H1 (cell line): ENCODE data around the gene ARID1B. TPM values are rescaled to one million over a fixed set of nuclear protein-coding genes. Genes with fewer than 3 reads are reported as not detected.

ENCODE experiments used
- CTCF ChIA-PET: fragments of 300-600 bp; sonication (Branson Sonifier 250); formaldehyde crosslinking; loops from one replicate; lab custom pipeline; 2021; ENCODE audit not compliant: partially characterized antibody; lab: Charles Lee
- POLR2A ChIA-PET: fragments of 300-600 bp; sonication (Branson Sonifier 250); formaldehyde crosslinking; loops from one replicate; lab custom pipeline; 2021; ENCODE audit warnings: inconsistent platforms; ENCODE audit not compliant: partially characterized antibody; lab: Charles Lee
- DNase-seq, 2 experiments: peaks; one replicate each; pipeline versions ENCODE4 v3.0.0 to v3.0.0-alpha.2; 2010 to 2022; ENCODE audit warnings: low spot score in 2 of 2, low read depth in 1 of 2, mixed read lengths in 1 of 2
- FAIRE-seq: peaks from 2 replicates; lab custom pipeline; 2011; peaks lifted over from hg19 to GRCh38; lab: Jason Lieb, UNC
- H2AFZ ChIP-seq: 2 replicates; pipeline ENCODE4 v1.8.1; 2012; ENCODE audit warnings: low read length, inconsistent platforms
- H2AK5ac ChIP-seq: 2 replicates; pipeline ENCODE4 v1.6.1; 2013; ENCODE audit warnings: low read depth, low read length
- H2BK120ac ChIP-seq: replicated peaks from 2 replicates; pipeline ENCODE3; 2013; ENCODE audit warnings: low read depth, low read length, inconsistent platforms
- H2BK12ac ChIP-seq: 2 replicates; pipeline ENCODE4 v1.6.1; 2013; ENCODE audit warnings: low read depth, low read length
- H2BK15ac ChIP-seq: 2 replicates; pipeline ENCODE4 v1.6.1; 2013; ENCODE audit warnings: low read length
- H2BK20ac ChIP-seq: 2 replicates; pipeline ENCODE4 v1.6.1; 2013; ENCODE audit warnings: low read length
- H2BK5ac ChIP-seq: 2 replicates; pipeline ENCODE4 v1.6.1; 2013; ENCODE audit warnings: low read depth, low read length
- H3K14ac ChIP-seq: 2 replicates; pipeline ENCODE4 v1.6.1; 2013; ENCODE audit warnings: inconsistent platforms; ENCODE audit not compliant: insufficient read length
- H3K18ac ChIP-seq: 2 replicates; pipeline ENCODE4 v1.6.1; 2013; ENCODE audit warnings: low read length; ENCODE audit errors: extremely low read depth
- H3K23ac ChIP-seq: 2 replicates; pipeline ENCODE4 v1.6.1; 2013; ENCODE audit warnings: inconsistent platforms; ENCODE audit not compliant: insufficient read length
- H3K23me2 ChIP-seq: 2 replicates; pipeline ENCODE4 v1.6.1; 2013; ENCODE audit warnings: low read depth, low read length
- H3K27ac ChIP-seq: 2 replicates; pipeline ENCODE4 v1.6.1; 2011; ENCODE audit warnings: low read depth, low read length, inconsistent platforms
- H3K27me3 ChIP-seq, 4 experiments: replicated peaks in 1 of 4; 1 replicate in 1 of 4; 2 replicates in 3 of 4; pipeline versions ENCODE4 v1.6.1 to v1.8.1; 2011 to 2013; ENCODE audit warnings: low read length in 3 of 4, mild to moderate bottlenecking in 3 of 4, inconsistent platforms in 2 of 4, mixed read lengths in 2 of 4, moderate library complexity in 1 of 4; ENCODE audit not compliant: control insufficient read depth in 3 of 4, insufficient read depth in 3 of 4; ENCODE audit errors: extremely low read depth in 1 of 4
- H3K36me3 ChIP-seq, 4 experiments: 2 replicates each; pipeline versions ENCODE4 v1.6.1 to v1.8.1; 2011 to 2013; ENCODE audit warnings: mild to moderate bottlenecking in 4 of 4, low read length in 3 of 4, moderate library complexity in 2 of 4, control low read depth in 1 of 4, inconsistent platforms in 1 of 4; ENCODE audit not compliant: insufficient read depth in 4 of 4, control insufficient read depth in 2 of 4
- H3K4ac ChIP-seq: replicated peaks from 2 replicates; pipeline ENCODE3; 2013; ENCODE audit warnings: low read length, low read depth, mixed read lengths, inconsistent platforms; ENCODE audit not compliant: insufficient read length
- H3K4me1 ChIP-seq, 4 experiments: replicated peaks in 1 of 4; 1 replicate in 1 of 4; 2 replicates in 3 of 4; pipeline versions ENCODE4 v1.6.1 to v1.8.1; 2011 to 2013; ENCODE audit warnings: low read length in 3 of 4, inconsistent platforms in 2 of 4, mixed read lengths in 1 of 4; ENCODE audit not compliant: insufficient read depth in 4 of 4, control insufficient read depth in 3 of 4
- H3K4me2 ChIP-seq, 2 experiments: 2 replicates each; pipeline versions ENCODE4 v1.6.1 to v1.8.1; 2011 to 2013; ENCODE audit warnings: low read depth in 2 of 2, low read length in 2 of 2, control low read depth in 1 of 2, inconsistent platforms in 1 of 2, mild to moderate bottlenecking in 1 of 2; ENCODE audit not compliant: insufficient read depth in 1 of 2
- H3K4me3 ChIP-seq, 4 experiments: fragments of 200-600, 300-600 bp in 1 of 4; sonication (generic), shearing (Covaris generic), sonication (Bioruptor Twin) in 1 of 4; 2 replicates each; pipeline versions ENCODE4 v1.5.1 to v1.8.1; 2011 to 2016; ENCODE audit warnings: low read length in 4 of 4, low read depth in 3 of 4, control low read depth in 2 of 4, inconsistent platforms in 2 of 4, mild to moderate bottlenecking in 2 of 4, mixed read lengths in 1 of 4, moderate library complexity in 1 of 4; ENCODE audit not compliant: insufficient read depth in 2 of 4; ENCODE audit errors: extremely low read depth in 1 of 4
- H3K56ac ChIP-seq: replicated peaks from 2 replicates; pipeline ENCODE3; 2013; ENCODE audit warnings: low read depth, mild to moderate bottlenecking, mixed read lengths, low read length, inconsistent platforms; ENCODE audit not compliant: insufficient read length
- H3K79me1 ChIP-seq: 2 replicates; pipeline ENCODE4 v1.6.1; 2013; ENCODE audit warnings: low read depth, low read length, control low read depth
- H3K79me2 ChIP-seq, 2 experiments: 2 replicates each; pipeline versions ENCODE4 v1.6.1 to v1.8.1; 2012 to 2013; ENCODE audit warnings: low read length in 2 of 2, mild to moderate bottlenecking in 2 of 2, inconsistent platforms in 1 of 2; ENCODE audit not compliant: insufficient read depth in 2 of 2, control insufficient read depth in 1 of 2
- H3K9ac ChIP-seq, 4 experiments: replicated peaks in 1 of 4; 1 replicate in 1 of 4; 2 replicates in 3 of 4; pipeline versions ENCODE4 v1.6.1 to v1.8.1; 2011 to 2013; ENCODE audit warnings: low read depth in 3 of 4, low read length in 3 of 4, control low read depth in 2 of 4, mild to moderate bottlenecking in 2 of 4, moderate library complexity in 2 of 4, inconsistent platforms in 1 of 4; ENCODE audit errors: extremely low read depth in 1 of 4
- H3K9me3 ChIP-seq, 2 experiments: 2 replicates each; pipeline versions ENCODE4 v1.6.1 to v1.8.1; 2012 to 2013; ENCODE audit warnings: mild to moderate bottlenecking in 2 of 2, moderate library complexity in 2 of 2, control low read depth in 1 of 2, inconsistent platforms in 1 of 2, low read depth in 1 of 2, low read length in 1 of 2, mixed read lengths in 1 of 2; ENCODE audit not compliant: insufficient read depth in 2 of 2
- H4K20me1 ChIP-seq, 2 experiments: replicated peaks in 1 of 2; 2 replicates each; pipeline versions ENCODE3 to v1.8.1; 2011 to 2013; ENCODE audit warnings: inconsistent platforms in 2 of 2, low read length in 2 of 2, mild to moderate bottlenecking in 1 of 2; ENCODE audit not compliant: insufficient read depth in 2 of 2, control insufficient read depth in 1 of 2
- H4K5ac ChIP-seq: 2 replicates; pipeline ENCODE4 v1.6.1; 2013; ENCODE audit warnings: low read length, low read depth, mixed read lengths, inconsistent platforms; ENCODE audit not compliant: insufficient read length
- H4K8ac ChIP-seq: 2 replicates; pipeline ENCODE4 v1.8.0; 2013; ENCODE audit warnings: mild to moderate bottlenecking, moderate library complexity, low read length, inconsistent platforms; ENCODE audit not compliant: insufficient read depth; ENCODE audit errors: extremely low read depth
- H4K91ac ChIP-seq: replicated peaks from 2 replicates; pipeline ENCODE3; 2013; ENCODE audit warnings: low read length, mixed read lengths, inconsistent platforms; ENCODE audit not compliant: insufficient read length
- HDAC6 ChIP-seq: IDR thresholded peaks from one replicate; pipeline ENCODE4 v1.7.1; 2012; ENCODE audit warnings: low read depth, mild to moderate bottlenecking, inconsistent platforms, low read length, moderate library complexity
- POLR2A ChIP-seq, 2 experiments: IDR thresholded peaks; 1 replicate in 1 of 2; 2 replicates in 1 of 2; pipeline ENCODE4 v1.6.1; 2011; ENCODE audit warnings: low read depth in 2 of 2, low read length in 2 of 2, mild to moderate bottlenecking in 2 of 2; ENCODE audit errors: control extremely low read depth in 1 of 2
- TCF12 ChIP-seq: IDR thresholded peaks from 2 replicates; pipeline ENCODE4 v1.6.1; 2011; ENCODE audit warnings: low read depth, mild to moderate bottlenecking, low read length
- WGBS, 2 experiments: shearing (Covaris generic) in 1 of 2; methylation state at CpG; one replicate each; pipeline versions ENCODE4 v1.1.6 to v1.1.7; 2013 to 2015; ENCODE audit warnings: low lambda C conversion rate in 2 of 2, mixed read lengths in 2 of 2, inconsistent platforms in 1 of 2, low coverage in 1 of 2, missing lambda C conversion rate in 1 of 2; ENCODE audit not compliant: insufficient replicate concordance in 2 of 2, insufficient coverage in 1 of 2, insufficient read length in 1 of 2; ENCODE audit errors: extremely low coverage in 1 of 2, missing lambda C conversion rate in 1 of 2; 5-methylcytosine and 5-hydroxymethylcytosine counted together
- polyA plus RNA-seq, 7 experiments: library from polyadenylated mRNA; depleted of rRNA in 3 of 7; stranded (reverse) in 5 of 7; unstranded in 2 of 7; fragments of >200 nt in 5 of 7; fragments of 200-250 nt in 2 of 7; gene quantifications; 1 replicate in 5 of 7; 2 replicates in 1 of 7; 4 replicates in 1 of 7; pipeline versions ENCODE4 v1.2.1 to v1.2.3, GENCODE V29; 2011 to 2013; ENCODE audit warnings: missing spikeins in 2 of 7, mixed read lengths in 2 of 7
- total RNA-seq: library from RNA; stranded (reverse); fragmentation: NEBNext Ultra II Directional; extraction: Animal tissue kit (Norgen Biotek cat#: 25700); gene quantifications from 2 replicates; pipeline ENCODE4 v1.2.1, GENCODE V29; 2021

The ARID1B gene
- total and polyA plus RNA-seq, 2 of the 8 experiments (the other 6 are each of a cell fraction or from before 2014, with no cell fraction given) = 24.3 to 70.3 TPM

DNA sequence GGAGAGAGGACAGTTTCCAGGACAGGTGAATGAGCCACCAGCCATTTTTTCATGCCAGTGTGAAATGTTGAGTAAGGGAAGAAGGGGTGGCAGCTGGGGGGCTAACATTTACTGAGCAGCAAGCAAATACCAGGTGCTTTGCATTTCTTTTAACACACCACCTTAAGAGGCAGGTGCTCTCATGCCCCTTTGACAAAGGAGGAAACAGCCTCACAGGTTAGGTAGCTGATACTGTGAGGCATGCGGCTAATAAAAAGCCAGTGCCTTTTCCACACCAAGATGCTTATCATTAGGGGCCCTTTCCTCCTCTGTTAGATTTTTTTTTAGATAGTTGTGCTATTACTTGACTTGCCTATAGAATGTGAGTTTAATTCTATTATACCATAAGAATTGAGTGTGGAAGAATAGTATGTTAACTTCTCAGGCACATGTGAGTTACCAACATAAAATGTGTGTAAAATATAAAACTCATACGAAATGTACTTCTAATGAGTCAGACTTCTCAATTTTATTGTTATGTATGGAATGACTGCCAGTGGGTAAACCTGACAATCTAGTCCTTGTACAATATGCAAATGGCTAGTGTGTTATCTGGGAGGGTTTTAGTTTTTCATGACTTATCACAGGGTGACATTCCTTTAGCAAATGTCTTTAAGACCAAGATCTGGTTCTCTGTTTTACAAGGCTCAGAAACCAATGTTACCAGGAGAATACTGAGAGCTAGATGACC, 286.2 kb downstream of the ARID1B start:
- FAIRE-seq (no peak), DNase-seq (no peak)
- no peaks in the 10 kb centered on the region for H3K9me3 ChIP-seq
- no peak overlapping the region for H2BK120ac ChIP-seq
- H3K79me2 ChIP-seq = peaks cover 0 to 72% of the 10 kb centered on the region in 2 experiments; a peak in 2 of 4 replicates
- H2AFZ ChIP-seq = no peak overlapping the region
- CTCF ChIA-PET = interaction anchor here (0.6 to 1.4 kb wide), 5 partner anchors 21 to 521 kb away, joined by 3 to 5 read pairs (median 3); no protein-coding TSS in a partner anchor
- H2BK15ac ChIP-seq = no peak overlapping the region
- peaks cover 2 to 14% (median 9%) of the 10 kb centered on the region in 4 experiments for H3K4me1 ChIP-seq
- H3K56ac ChIP-seq = no peak overlapping the region
- 76% methylated on average over 2 of the region's 2 CpGs; no CpG with 5 or more reads in 1 of the 2 experiments for WGBS, 2 experiments
- no peak overlapping the region for H3K9ac ChIP-seq
- no peak overlapping the region for H3K23ac ChIP-seq
- TF ChIP-seq TCF12 = 0 out of 2 replicates have a peak, but pooled peaks have one; percentile 50
- no peak for TF ChIP-seq HDAC6
- TF ChIP-seq POLR2A (IDR thresholded peaks at IDR 0.05; ENCODE audit: control extremely low read depth in 1 of 2, low read depth in 2 of 2, low read length in 2 of 2) = peak in 1 of 2 experiments; percentile 14; a peak in 1 of 3 replicates
- TF ChIP-seq, all 59 proteins: peak for 2
- no peaks in the 10 kb centered on the region for H3K23me2 ChIP-seq
- no peak overlapping the region for H3K14ac ChIP-seq
- POLR2A ChIA-PET = no interaction called here
- H2AK5ac ChIP-seq = no peak overlapping the region
- H4K91ac ChIP-seq = no peak overlapping the region
- no peak overlapping the region for H3K4me3 ChIP-seq
- H3K27me3 ChIP-seq = no peaks in the 10 kb centered on the region
- no peak overlapping the region for H3K18ac ChIP-seq
- H3K4ac ChIP-seq = no peak overlapping the region
- no peak overlapping the region for H4K5ac ChIP-seq
- H2BK20ac ChIP-seq = no peak overlapping the region
- no peak overlapping the region for H2BK5ac ChIP-seq
- H3K36me3 ChIP-seq = no peaks in the 10 kb centered on the region
- H4K20me1 ChIP-seq = peaks cover 0 to 2% of the 10 kb centered on the region in 2 experiments
- H3K27ac ChIP-seq = no peak overlapping the region
- H4K8ac ChIP-seq = no peak overlapping the region
- no peaks in the 10 kb centered on the region; the same call in 1 of the 2 replicates for H3K79me1 ChIP-seq
- H3K4me2 ChIP-seq = no peak overlapping the region
- H2BK12ac ChIP-seq = no peak overlapping the region
